Measurements from ENCODE around the gene RSPH6A.

Gene RSPH6A

GRCh38 chr19:45779231-45780145 is 35.6 kb downstream of the RSPH6A start:
- peak; percentile 82 for DNase-seq

DNA sequence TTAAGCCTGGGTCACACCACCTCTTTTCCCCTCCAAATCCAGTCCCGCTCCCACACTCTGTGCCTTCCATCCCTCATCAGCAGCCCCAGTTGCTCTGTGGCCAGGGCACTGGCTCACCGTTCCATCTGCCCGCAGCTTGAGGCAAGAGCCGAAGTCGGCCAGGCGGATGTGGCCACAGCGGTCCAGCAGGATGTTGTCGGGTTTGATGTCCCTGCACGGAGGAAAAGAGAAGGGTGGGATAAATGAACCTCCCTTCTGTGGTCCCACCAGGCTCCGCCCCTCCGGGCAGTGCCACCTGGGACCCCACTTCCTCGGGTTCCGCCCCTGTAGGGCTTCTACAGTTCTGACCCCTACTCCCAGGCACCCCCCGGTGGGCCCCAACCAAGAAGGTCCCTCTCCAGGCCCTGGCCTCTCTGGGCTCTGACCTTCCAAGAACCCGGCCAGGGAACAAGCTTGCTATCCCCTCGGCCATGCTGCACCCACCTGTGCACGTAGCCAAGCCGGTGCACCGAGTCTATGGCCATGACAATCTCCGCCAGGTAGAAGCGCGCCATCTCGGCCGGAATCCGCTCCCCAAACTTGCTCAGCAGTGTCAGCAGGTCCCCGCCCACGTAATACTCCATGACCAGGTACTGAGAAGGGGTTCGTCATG is 37.0 kb downstream of the RSPH6A start:
- no peak for DNase-seq

DNA sequence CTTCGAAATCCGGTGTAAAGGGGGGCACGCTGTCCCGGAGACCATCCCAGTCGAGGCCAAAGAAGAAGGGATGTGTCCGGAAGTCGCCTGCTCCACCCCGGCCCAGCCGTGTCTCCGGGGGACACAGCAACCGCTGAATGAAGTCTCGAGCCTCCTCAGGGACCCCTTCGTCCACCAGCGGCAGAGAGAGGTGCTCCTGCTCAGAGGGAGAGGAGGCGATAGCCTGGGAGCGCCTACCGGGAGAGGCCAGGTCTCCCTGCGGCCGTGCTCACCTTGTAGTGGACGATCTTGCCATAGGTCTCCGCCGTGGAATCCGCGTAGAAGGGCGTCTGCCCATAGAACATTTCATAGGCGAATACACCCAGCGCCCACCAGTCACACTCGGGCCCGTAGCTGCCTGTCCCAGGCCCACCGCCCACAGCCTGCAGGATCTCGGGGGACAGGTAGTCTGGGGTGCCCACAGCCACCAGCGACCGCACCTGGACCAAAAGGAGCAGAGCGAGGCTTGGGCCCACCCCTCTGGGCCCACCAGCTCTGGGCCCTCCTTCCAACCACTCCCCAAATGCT is 37.6 kb downstream of the RSPH6A start:
- DNase-seq = no peak

DNA sequence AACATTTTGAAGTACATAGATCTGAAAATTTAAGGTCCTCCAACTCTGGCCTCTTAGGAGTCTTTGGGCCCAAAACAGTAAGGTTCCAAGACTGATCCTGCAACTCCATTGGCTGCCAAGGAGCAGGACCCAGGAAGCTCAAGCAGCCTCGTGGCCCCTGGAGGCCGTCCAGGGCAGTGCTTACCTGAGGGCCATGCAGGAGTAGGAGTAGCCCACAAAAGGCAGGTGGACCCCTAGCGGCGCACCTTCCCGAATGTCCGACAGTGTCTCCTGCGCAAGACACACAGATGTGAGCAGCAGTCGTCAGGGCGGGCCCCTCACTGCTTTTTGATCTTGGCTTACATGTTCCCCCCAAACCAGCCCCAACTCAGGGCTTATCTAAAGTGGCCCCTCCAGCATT is 40.3 kb downstream of the RSPH6A start:
- no peak for DNase-seq

DNA sequence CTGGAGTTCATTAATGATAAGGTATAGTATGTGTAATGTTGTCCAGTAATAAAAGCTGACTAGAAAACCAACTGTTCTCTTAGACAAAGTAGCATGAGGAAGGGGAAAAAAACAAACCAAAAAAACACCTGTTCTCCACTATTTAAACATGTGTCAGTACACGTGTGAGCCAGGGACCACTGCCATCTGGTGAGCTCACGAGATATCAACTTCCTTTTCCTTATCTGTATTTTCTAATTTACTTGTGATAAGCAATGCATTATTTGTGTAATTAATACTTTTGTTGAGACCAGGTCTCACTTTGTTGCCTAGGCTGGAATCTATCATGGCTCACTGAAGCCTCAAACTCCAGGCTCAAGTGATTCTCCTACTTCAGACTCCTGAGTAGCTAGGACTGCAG is 41.7 kb downstream of the RSPH6A start:
- DNase-seq = peak; percentile 18

- no peak for DNase-seq
Measured at GRCh38 chr19:45772912-45773311, 42.2 kb downstream of the RSPH6A start.

DNA sequence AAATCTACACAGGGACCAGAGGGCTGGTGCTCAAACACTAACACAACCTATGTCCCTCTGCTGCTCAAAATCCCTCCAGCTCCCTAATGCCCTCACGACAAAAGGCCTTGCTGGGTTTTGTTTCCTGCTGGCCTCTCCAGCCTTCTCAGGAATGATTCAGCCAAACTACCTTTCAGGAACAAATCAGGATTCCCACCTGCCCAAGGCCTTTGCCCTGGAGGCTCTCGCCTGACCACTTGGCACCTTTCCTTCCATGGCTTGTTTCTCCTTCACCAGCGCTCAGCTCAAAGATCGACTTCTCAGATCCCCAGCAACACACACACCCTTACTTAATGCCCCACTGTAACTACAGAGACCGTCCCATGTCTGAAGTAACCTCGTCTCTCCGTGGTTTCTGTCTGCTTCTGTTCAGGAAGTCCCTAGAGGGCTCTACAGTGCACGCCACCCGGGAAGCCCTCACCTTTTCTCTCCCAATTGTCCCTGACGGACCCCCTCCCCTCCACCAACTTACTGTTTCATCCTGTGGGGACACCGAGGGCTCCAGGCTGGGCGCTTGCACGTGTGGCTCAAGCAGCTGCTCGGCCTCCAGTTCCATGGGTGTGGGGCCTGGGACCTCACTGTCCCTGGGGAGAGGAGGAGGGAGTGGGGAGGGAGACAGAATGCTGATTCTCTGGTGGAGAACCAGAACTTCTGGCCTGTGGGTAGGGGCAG is 42.8 kb downstream of the RSPH6A start:
- no peak for DNase-seq

GRCh38 chr19:45771311-45771933 is 43.7 kb downstream of the RSPH6A start:
- no peak for DNase-seq

DNA sequence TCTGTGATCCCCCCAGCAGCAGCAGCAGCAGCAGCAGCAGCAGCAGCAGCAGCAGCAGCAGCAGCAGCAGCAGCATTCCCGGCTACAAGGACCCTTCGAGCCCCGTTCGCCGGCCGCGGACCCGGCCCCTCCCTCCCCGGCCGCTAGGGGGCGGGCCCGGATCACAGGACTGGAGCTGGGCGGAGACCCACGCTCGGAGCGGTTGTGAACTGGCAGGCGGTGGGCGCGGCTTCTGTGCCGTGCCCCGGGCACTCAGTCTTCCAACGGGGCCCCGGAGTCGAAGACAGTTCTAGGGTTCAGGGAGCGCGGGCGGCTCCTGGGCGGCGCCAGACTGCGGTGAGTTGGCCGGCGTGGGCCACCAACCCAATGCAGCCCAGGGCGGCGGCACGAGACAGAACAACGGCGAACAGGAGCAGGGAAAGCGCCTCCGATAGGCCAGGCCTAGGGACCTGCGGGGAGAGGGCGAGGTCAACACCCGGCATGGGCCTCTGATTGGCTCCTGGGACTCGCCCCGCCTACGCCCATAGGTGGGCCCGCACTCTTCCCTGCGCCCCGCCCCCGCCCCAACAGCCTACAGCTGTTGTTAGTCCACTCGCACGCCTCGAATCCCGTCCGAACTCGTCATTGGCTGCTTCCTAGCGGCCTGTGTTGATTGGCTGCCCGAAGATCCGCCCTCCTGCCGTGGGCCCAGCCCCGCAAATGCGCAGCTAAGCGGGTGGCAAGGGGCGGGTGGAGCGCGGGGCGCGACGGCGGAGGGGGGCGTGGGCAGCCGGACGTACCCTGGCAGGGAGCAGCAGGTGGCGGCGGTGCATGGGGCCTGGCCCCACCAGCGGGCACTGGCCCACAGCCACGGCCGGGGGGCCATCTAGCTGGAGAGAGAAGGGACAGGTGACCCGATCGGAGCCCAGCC is 44.7 kb downstream of the RSPH6A start:
- DNase-seq = peak; percentile 91

- DNase-seq = peak; percentile 51
Measured at GRCh38 chr19:45769821-45770191, 45.3 kb downstream of the RSPH6A start.

DNA sequence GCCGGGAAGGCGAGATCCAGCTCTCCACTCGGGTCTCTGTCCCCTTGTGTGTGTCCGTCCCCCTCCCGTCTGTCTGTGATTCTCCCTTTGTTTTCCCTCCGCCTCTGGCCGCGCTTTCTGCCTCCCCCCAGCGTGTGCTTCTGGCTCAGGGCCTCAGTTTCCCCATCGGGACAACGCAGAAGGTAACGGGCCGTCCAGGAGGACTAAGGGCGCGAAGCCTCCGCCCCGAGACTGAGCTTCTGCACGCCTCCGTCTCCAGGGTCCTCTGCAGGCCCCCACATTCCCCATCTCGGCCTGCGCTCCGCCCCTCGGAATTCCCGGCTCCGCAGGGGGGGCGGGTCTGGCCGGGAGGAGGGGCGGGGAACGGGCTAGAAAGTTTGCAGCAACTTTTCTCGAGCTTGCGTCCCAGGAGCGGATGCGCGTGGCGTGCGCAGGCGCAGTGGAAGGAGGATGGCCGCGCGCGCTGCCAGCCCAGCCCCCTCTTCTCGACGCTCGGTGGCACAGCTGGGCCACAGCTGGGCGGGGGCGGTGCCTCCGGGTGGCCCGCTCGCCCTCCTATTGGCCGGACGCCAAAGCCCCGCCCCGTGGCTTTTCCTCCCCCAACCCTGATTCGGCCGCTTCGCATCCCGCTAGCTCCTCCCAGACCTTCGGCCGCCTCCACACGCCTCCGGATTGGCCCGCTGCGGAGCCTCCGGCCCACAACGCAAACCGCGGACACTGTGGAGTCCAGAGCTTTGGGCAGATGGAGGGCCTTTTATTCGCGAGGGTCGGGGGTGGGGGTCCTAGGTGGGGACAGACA is 45.9 kb downstream of the RSPH6A start, which contains the start of gene SIX5:
SIX5 (minus strand) TSS at position 269 of the 799 bp plus-strand sequence. CDS start 408 bp downstream, outside the sequence.
- DNase-seq = peak; percentile 96

- peak; percentile 57 for DNase-seq
Measured at GRCh38 chr19:45768655-45768983, 46.5 kb downstream of the RSPH6A start.

DNA sequence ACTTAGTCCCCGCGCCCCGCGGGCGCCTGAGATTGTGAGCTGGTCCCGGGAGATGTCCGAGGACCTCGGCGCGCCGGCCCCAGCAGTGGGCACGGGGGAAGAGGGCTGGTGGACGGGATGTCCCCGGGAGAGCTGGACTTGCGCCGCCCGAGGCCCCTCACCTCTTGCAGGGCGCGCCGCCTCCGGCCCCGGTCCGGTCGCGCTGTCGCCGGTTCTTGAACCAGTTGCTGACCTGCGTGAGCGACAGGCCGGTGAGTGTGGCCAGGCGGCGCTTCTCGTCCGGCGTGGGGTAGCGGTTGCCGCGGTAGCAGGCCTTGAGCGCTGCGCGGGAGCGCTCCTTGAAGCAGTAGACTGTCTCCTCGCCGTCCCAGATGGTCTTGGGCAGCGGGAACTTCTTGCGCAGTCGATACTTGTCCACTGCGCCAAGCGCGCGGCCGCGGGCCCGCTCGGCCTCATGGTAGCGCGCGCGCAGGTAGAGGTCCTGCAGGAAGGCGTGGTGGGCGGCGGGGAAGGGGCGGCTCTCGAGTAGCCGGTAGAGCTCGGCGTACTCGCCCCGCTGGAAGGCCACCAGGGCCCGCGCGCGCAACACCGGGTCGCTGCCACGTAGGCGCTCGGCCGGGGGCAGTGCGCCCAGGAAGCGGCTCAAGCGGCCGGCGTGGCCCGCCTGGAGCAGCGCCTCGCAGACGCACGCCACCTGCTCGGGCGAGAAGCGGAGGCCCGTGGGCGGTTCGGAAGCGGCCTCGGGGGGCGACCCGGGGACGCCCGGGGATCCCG is 47.0 kb downstream of the RSPH6A start:
- DNase-seq = peak; percentile 62

DNA sequence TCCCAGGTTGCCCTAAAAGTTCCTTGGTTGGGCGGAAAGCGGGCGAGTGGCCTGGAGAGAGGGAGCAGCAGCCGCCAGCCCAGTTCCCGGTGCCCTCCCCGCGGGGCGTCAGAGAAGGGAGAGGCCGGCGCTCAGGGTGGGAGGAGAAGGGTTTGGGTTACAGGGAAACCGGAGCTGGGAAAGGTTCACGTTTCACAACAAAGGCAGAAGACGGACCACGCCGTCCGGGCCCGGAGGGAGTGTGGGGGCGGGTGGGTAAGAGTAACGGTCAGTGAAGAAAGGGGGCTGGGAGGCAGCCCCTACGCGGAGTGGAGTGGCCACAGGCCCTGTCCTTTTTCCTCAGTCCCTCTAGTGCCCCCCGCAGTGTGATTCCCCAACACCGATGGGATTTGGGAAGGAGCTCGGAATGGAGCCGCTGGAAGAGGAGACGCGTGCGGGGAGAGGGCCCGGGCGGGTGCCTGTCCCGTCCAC is 47.7 kb downstream of the RSPH6A start:
- DNase-seq = no peak

DNA sequence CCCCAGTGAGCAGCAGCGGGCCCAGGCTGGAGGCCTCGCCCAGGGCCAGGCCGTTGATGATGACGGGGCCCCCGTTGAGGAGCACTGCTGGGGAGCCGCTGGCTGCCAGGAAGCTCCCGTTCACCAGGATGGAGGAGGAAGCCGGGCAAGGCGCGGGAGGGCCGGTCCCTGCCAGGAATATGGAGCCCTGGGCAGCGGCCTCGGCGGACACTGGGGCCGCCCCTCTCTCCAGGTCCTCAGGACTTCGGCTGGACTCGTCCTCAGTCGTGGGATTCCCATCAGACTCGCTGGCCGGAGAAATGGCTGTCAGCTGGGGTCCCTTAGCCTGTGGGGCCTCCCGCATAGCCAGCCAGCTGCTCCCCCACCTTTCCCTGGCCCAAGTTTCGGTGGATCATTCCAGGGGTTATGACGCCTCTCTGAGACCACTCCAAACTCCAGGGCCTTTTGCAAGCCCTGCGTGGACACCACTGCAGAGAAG is 48.2 kb downstream of the RSPH6A start:
- DNase-seq = no peak

GRCh38 chr19:45766296-45766868 is 48.7 kb downstream of the RSPH6A start:
- no peak for DNase-seq

GRCh38 chr19:45765702-45766295 is 49.3 kb downstream of the RSPH6A start:
- no peak for DNase-seq

DNA sequence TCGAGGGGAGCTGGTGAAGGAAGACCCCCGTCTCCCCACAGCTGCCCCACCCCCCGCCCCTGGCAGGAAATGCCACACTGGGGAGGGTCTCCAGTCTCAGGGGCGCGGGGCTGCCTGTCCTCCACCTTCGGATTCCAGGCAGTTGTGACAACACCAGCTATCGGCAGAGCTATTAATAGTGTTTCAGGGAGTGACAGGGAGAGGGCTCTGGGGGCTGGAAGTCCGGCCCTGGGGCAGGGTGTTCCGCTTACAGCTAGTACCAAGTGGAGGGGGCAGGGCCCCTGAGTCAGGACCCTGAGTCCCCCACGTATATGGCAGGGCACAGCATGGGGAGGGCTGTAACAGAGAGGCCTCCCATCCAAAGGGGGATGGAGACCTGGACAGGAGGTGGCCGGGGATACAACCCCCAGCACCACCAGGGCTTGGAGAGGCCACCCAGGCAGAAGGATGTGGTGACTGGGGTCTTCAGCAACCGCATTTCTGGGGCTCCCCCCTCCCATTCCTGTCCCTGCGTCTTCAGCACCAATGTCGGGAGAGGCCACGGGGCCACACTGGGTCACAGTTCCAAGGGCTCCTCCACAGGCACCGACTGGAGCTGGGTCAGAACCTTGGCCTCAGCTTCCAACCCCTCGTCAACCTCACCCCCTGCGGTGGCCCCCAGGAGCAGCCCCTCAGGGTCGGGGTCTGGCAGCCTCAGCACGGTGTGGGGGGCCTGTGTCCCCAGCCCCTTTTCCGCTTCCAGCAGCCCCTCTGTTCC is 50.0 kb downstream of the RSPH6A start:
- no peak for DNase-seq
